DOHH2 (cell line): ENCODE data around the gene FOXN3.

Source experiments
- H3F3A ChIP-seq: fragments of 200-600 bp; sonication (generic), shearing (Covaris generic); 2 replicates; pipeline ENCODE4 v1.6.0; 2016; ENCODE audit warnings: antibody characterized with exemption, mild to moderate bottlenecking; ENCODE audit not compliant: control insufficient read depth, insufficient read depth
- H3K27ac ChIP-seq: fragments of 200-600 bp; sonication (generic); 2 replicates; pipeline ENCODE4 v1.5.1; 2014; ENCODE audit warnings: low read depth, mild to moderate bottlenecking, low read length, moderate library complexity
- H3K27me3 ChIP-seq: fragments of 200-600 bp; sonication (generic); 2 replicates; pipeline ENCODE4 v1.6.1; 2014; ENCODE audit warnings: mild to moderate bottlenecking, low read length, mixed read lengths; ENCODE audit not compliant: control insufficient read depth
- H3K36me3 ChIP-seq: fragments of 200-600 bp; sonication (generic); 2 replicates; pipeline ENCODE4 v1.6.1; 2014; ENCODE audit warnings: mild to moderate bottlenecking, low read length, moderate library complexity, mixed read lengths; ENCODE audit not compliant: control insufficient read depth
- H3K4me1 ChIP-seq: fragments of 200-600 bp; sonication (generic); 2 replicates; pipeline ENCODE4 v1.6.1; 2014; ENCODE audit warnings: mild to moderate bottlenecking, low read length, mixed read lengths; ENCODE audit not compliant: control insufficient read depth
- H3K4me2 ChIP-seq: fragments of 200-600 bp; sonication (generic); 2 replicates; pipeline ENCODE4 v1.6.0; 2014; ENCODE audit warnings: mild to moderate bottlenecking, low read length, moderate library complexity
- H3K4me3 ChIP-seq: fragments of 200-600 bp; sonication (generic); 2 replicates; pipeline ENCODE4 v1.5.1; 2014; ENCODE audit warnings: mild to moderate bottlenecking, low read length, mixed read lengths
- H3K79me2 ChIP-seq: fragments of 200-600 bp; sonication (generic); 2 replicates; pipeline ENCODE4 v1.6.1; 2014; ENCODE audit warnings: mild to moderate bottlenecking, low read length, mixed read lengths; ENCODE audit not compliant: control insufficient read depth
- H3K9me2 ChIP-seq: fragments of 200-600 bp; sonication (generic); replicated peaks from 2 replicates; pipeline ENCODE4 v1.6.1; 2014; ENCODE audit warnings: mild to moderate bottlenecking, low read length, mixed read lengths; ENCODE audit not compliant: control insufficient read depth
- H3K9me3 ChIP-seq: fragments of 200-600 bp; sonication (generic); 2 replicates; pipeline ENCODE4 v1.6.1; 2014; ENCODE audit warnings: antibody characterized with exemption, low read length, mixed read lengths; ENCODE audit not compliant: control insufficient read depth, insufficient read depth
- H4K20me1 ChIP-seq: fragments of 200-600 bp; sonication (generic); 2 replicates; pipeline ENCODE4 v1.6.0; 2014; ENCODE audit warnings: low read depth, mild to moderate bottlenecking, antibody characterized with exemption, low read length, moderate library complexity; ENCODE audit not compliant: control insufficient read depth, insufficient read depth
- CTCF ChIP-seq: fragments of 200-600 bp; sonication (generic); IDR thresholded peaks from one replicate; pipeline ENCODE4 v1.5.1; 2014; ENCODE audit warnings: antibody characterized with exemption, mild to moderate bottlenecking, low read depth, low read length; ENCODE audit not compliant: poor library complexity, severe bottlenecking
- EZH2phosphoT487 ChIP-seq: fragments of 200-600 bp; sonication (generic); IDR thresholded peaks from 2 replicates; pipeline ENCODE4 v1.6.1; 2017; ENCODE audit warnings: borderline replicate concordance, mild to moderate bottlenecking, antibody characterized with exemption, low read length, moderate library complexity, mixed read lengths

The FOXN3 gene

GRCh38 chr14:89359477-89360222 lies 57.4 kb downstream of the FOXN3 start:
- Histone ChIP-seq H3K9me3 (no peaks in the 10 kb centered on the region), H3K4me3 (no peak overlapping the region), H4K20me1 (no peaks in the 10 kb centered on the region), H3K4me1 (peaks cover 35% of the 10 kb centered on the region), H3K9me2 (no peaks in the 10 kb centered on the region), H3K79me2 (peaks cover 21% of the 10 kb centered on the region), H3K27me3 (0 out of 2 replicates have a peak, but pooled peaks cover 2% of the 10 kb centered on the region), H3K27ac (no peak overlapping the region), H3F3A (0 out of 2 replicates have a peak, but pooled peaks cover 1% of the 10 kb centered on the region), H3K4me2 (no peak overlapping the region), H3K36me3 (no peaks in the 10 kb centered on the region)
- TF ChIP-seq EZH2phosphoT487 (no peak), CTCF (no peak)

GRCh38 chr14:89357655-89358297 lies 59.3 kb downstream of the FOXN3 start:
- H3K9me3 ChIP-seq = no peaks in the 10 kb centered on the region
- H3K4me2 ChIP-seq = no peak overlapping the region
- H4K20me1 ChIP-seq = no peaks in the 10 kb centered on the region
- H3K79me2 ChIP-seq = peaks cover 5% of the 10 kb centered on the region
- peaks cover 5% of the 10 kb centered on the region; the same call in 1 of the 2 replicates for H3F3A ChIP-seq
- no peak overlapping the region for H3K4me3 ChIP-seq
- no peaks in the 10 kb centered on the region for H3K27me3 ChIP-seq
- no peak for TF ChIP-seq EZH2phosphoT487
- no peak for TF ChIP-seq CTCF
- no peaks in the 10 kb centered on the region for H3K9me2 ChIP-seq
- no peaks in the 10 kb centered on the region for H3K36me3 ChIP-seq
- H3K27ac ChIP-seq = no peak overlapping the region
- peaks cover 30% of the 10 kb centered on the region for H3K4me1 ChIP-seq

GRCh38 chr14:89356927-89357326 lies 60.1 kb downstream of the FOXN3 start:
- H3K27me3 ChIP-seq = no peaks in the 10 kb centered on the region
- no peak for TF ChIP-seq CTCF
- TF ChIP-seq EZH2phosphoT487 = no peak
- H4K20me1 ChIP-seq = no peaks in the 10 kb centered on the region
- no peak overlapping the region for H3K4me2 ChIP-seq
- peaks cover 9% of the 10 kb centered on the region; the same call in 1 of the 2 replicates for H3F3A ChIP-seq
- no peaks in the 10 kb centered on the region for H3K9me3 ChIP-seq
- H3K9me2 ChIP-seq = no peaks in the 10 kb centered on the region
- no peak overlapping the region for H3K4me3 ChIP-seq
- H3K36me3 ChIP-seq = no peaks in the 10 kb centered on the region
- peaks cover 12% of the 10 kb centered on the region for H3K79me2 ChIP-seq
- H3K4me1 ChIP-seq = peaks cover 38% of the 10 kb centered on the region
- no peak overlapping the region for H3K27ac ChIP-seq
